Measurements from ENCODE around the gene GOLGB1.

Gene GOLGB1

GRCh38 chr3:121670676-121671075 lies 78.9 kb downstream of the GOLGB1 start:
- DNase-seq = no peak

- DNase-seq = no peak
Measured at GRCh38 chr3:121667333-121667732, 82.2 kb downstream of the GOLGB1 start.

GRCh38 chr3:121665488-121665887 lies 84.1 kb downstream of the GOLGB1 start:
- DNase-seq = no peak

GRCh38 chr3:121663171-121663847 lies 86.2 kb downstream of the GOLGB1 start:
- DNase-seq = no peak

GRCh38 chr3:121662742-121663141 lies 86.8 kb downstream of the GOLGB1 start:
- DNase-seq = no peak

- DNase-seq = no peak
Measured at GRCh38 chr3:121661376-121661775, 88.2 kb downstream of the GOLGB1 start.

GRCh38 chr3:121660356-121661171 lies 89.0 kb downstream of the GOLGB1 start, which contains the start of gene HCLS1:
Gene HCLS1 (minus strand): TSS chr3:121660903. CDS start chr3:121658347, 2,556 bp downstream.
- DNase-seq = peak; percentile 81

- no peak for DNase-seq
Measured at GRCh38 chr3:121659586-121659985, 90.0 kb downstream of the GOLGB1 start.

- no peak for DNase-seq
Measured at GRCh38 chr3:121658716-121659435, 90.7 kb downstream of the GOLGB1 start.

GRCh38 chr3:121654493-121655385 lies 94.8 kb downstream of the GOLGB1 start:
- peak; percentile 9 for DNase-seq

GRCh38 chr3:121651684-121652083 lies 97.9 kb downstream of the GOLGB1 start:
- no peak for DNase-seq

GRCh38 chr3:121649645-121650044 lies 99.9 kb downstream of the GOLGB1 start:
- DNase-seq = no peak

- DNase-seq = no peak
Measured at GRCh38 chr3:121648219-121648958, 101.2 kb downstream of the GOLGB1 start.

GRCh38 chr3:121645054-121645453 lies 104.5 kb downstream of the GOLGB1 start:
- DNase-seq = no peak

- DNase-seq = no peak
Measured at GRCh38 chr3:121642601-121643314, 106.8 kb downstream of the GOLGB1 start.

GRCh38 chr3:121641127-121641526 lies 108.4 kb downstream of the GOLGB1 start:
- DNase-seq = no peak

- DNase-seq = no peak
Measured at GRCh38 chr3:121637922-121638321, 111.6 kb downstream of the GOLGB1 start.

GRCh38 chr3:121630355-121630754 lies 119.2 kb downstream of the GOLGB1 start:
- DNase-seq = no peak

GRCh38 chr3:121629601-121630000 lies 119.9 kb downstream of the GOLGB1 start:
- DNase-seq = no peak

GRCh38 chr3:121627622-121628021 lies 121.9 kb downstream of the GOLGB1 start:
- no peak for DNase-seq

GRCh38 chr3:121627211-121627610 lies 122.3 kb downstream of the GOLGB1 start:
- DNase-seq = no peak

All from central memory CD4-positive, alpha-beta T cell (primary cell).